KMS-11 (cell line): Measurements from ENCODE around the gene C1RL.

Source experiments
- H2AFZ ChIP-seq: fragments of 200-600 bp; sonication (generic); 2 replicates; pipeline ENCODE4 v1.6.1; 2016; ENCODE audit warnings: antibody characterized with exemption, mixed run types, low read depth
- H3K27ac ChIP-seq: fragments of 200-600 bp; sonication (generic); 2 replicates; pipeline ENCODE4 v1.6.1; 2016; ENCODE audit warnings: mild to moderate bottlenecking, mixed run types
- H3K27me3 ChIP-seq: fragments of 200-600 bp; sonication (generic); 2 replicates; pipeline ENCODE4 v1.6.1; 2017; ENCODE audit warnings: mild to moderate bottlenecking, low read depth, mixed run types, moderate library complexity; ENCODE audit not compliant: insufficient read depth
- H3K36me3 ChIP-seq: fragments of 200-600 bp; sonication (generic); 2 replicates; pipeline ENCODE4 v1.6.1; 2017; ENCODE audit warnings: mild to moderate bottlenecking, mixed run types; ENCODE audit not compliant: insufficient read depth
- H3K4me1 ChIP-seq: fragments of 200-600 bp; sonication (generic); 2 replicates; pipeline ENCODE4 v1.6.1; 2016; ENCODE audit warnings: mild to moderate bottlenecking, low read depth, mixed run types; ENCODE audit not compliant: poor library complexity, severe bottlenecking
- H3K4me2 ChIP-seq: fragments of 200-600 bp; sonication (generic); 2 replicates; pipeline ENCODE4 v1.7.0; 2016; ENCODE audit warnings: mild to moderate bottlenecking, mixed run types
- H3K4me3 ChIP-seq: fragments of 200-600 bp; sonication (generic); IDR thresholded peaks from 2 replicates; pipeline ENCODE4 v1.6.1; 2017; ENCODE audit warnings: low read depth, low read length, mixed read lengths; ENCODE audit not compliant: insufficient read depth
- H3K79me2 ChIP-seq: fragments of 200-600 bp; sonication (generic); 2 replicates; pipeline ENCODE4 v1.6.1; 2016; ENCODE audit warnings: low read depth, mixed run types; ENCODE audit not compliant: insufficient read depth
- H3K9ac ChIP-seq: fragments of 200-600 bp; sonication (generic); 2 replicates; pipeline ENCODE4 v1.6.1; 2016; ENCODE audit warnings: mild to moderate bottlenecking, mixed run types
- H4K20me1 ChIP-seq: fragments of 200-600 bp; sonication (generic); 2 replicates; pipeline ENCODE4 v1.6.1; 2016; ENCODE audit warnings: mild to moderate bottlenecking, mixed run types; ENCODE audit not compliant: insufficient read depth
- TF ChIP-seq, protein P1 (sequence below): fragments of 200-600 bp; sonication (generic); conservative IDR thresholded peaks from 2 replicates; pipeline ENCODE4 v1.6.1; 2017; ENCODE audit warnings: low read depth, mild to moderate bottlenecking, antibody characterized with exemption, low read length, moderate library complexity, mixed read lengths

Gene C1RL

DNA sequence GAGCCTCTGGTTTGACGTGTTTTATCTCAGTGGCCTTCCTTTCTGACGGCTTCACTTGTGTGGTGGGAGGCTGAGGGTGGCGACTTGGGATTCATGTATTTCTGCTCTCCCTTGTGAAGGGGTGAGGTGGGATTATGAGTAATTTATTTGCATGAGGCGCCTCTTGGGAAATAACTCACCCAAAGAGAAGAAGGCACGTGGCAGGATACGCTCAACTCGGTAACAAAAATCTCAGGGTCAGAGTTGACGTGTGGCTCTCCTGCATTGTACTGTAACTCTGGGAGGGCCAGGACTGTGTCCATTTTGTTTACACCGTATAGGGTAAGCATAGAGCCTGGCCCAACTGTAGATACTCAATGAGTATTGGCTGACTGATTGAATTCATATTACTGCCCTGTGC is 63.1 kb downstream of the C1RL start:
- Histone ChIP-seq H3K4me1 (peaks cover 7% of the 10 kb centered on the region), H4K20me1 (no peaks in the 10 kb centered on the region), H3K9ac (no peak overlapping the region), H3K27ac (no peak overlapping the region), H3K4me3 (no peak overlapping the region), H3K4me2 (no peak overlapping the region), H3K27me3 (no peaks in the 10 kb centered on the region), H3K36me3 (no peaks in the 10 kb centered on the region), H2AFZ (no peak overlapping the region), H3K79me2 (no peaks in the 10 kb centered on the region)
- TF ChIP-seq, protein P1, sequence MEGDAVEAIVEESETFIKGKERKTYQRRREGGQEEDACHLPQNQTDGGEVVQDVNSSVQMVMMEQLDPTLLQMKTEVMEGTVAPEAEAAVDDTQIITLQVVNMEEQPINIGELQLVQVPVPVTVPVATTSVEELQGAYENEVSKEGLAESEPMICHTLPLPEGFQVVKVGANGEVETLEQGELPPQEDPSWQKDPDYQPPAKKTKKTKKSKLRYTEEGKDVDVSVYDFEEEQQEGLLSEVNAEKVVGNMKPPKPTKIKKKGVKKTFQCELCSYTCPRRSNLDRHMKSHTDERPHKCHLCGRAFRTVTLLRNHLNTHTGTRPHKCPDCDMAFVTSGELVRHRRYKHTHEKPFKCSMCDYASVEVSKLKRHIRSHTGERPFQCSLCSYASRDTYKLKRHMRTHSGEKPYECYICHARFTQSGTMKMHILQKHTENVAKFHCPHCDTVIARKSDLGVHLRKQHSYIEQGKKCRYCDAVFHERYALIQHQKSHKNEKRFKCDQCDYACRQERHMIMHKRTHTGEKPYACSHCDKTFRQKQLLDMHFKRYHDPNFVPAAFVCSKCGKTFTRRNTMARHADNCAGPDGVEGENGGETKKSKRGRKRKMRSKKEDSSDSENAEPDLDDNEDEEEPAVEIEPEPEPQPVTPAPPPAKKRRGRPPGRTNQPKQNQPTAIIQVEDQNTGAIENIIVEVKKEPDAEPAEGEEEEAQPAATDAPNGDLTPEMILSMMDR, result no peak
